OCI-LY7 (cell line): Measurements from ENCODE around the gene TM4SF4. TPM values are rescaled to one million over a fixed set of nuclear protein-coding genes. Genes with fewer than 3 reads are reported as not detected.

Experiments used
- BruUV-seq: library from RNA; stranded (reverse); fragments of 400-500 nt; replicated peaks from 2 replicates; lab custom pipeline; 2021; lab: Mats Ljungman, UMichigan
- CTCF ChIA-PET: fragments of 300-600 bp; sonication (Branson Sonifier 250); formaldehyde crosslinking; loops from one replicate; lab custom pipeline; 2022; ENCODE audit warnings: antibody characterized with exemption; ENCODE audit not compliant: unreplicated experiment; lab: Charles Lee
- POLR2A ChIA-PET: fragments of 300-600 bp; sonication (Branson Sonifier 250); formaldehyde crosslinking; loops from one replicate; lab custom pipeline; 2022; ENCODE audit warnings: antibody characterized with exemption; lab: Charles Lee
- DNase-seq: peaks from one replicate; pipeline ENCODE4 v3.0.0-alpha.2; 2015; ENCODE audit warnings: low spot score
- H2AFZ ChIP-seq: fragments of 200-600 bp; sonication (generic), shearing (Covaris generic); 2 replicates; pipeline ENCODE4 v1.6.1; 2014; ENCODE audit warnings: mild to moderate bottlenecking, antibody characterized with exemption, low read length, moderate library complexity
- H3K27ac ChIP-seq: fragments of 200-600 bp; sonication (generic); 2 replicates; pipeline ENCODE4 v1.5.1; 2014; ENCODE audit warnings: mixed run types, low read depth, mild to moderate bottlenecking, moderate library complexity, low read length, inconsistent platforms; ENCODE audit not compliant: poor library complexity, severe bottlenecking
- H3K36me3 ChIP-seq: fragments of 200-600 bp; sonication (generic); 2 replicates; pipeline ENCODE4 v1.6.1; 2014; ENCODE audit warnings: mild to moderate bottlenecking, antibody characterized with exemption, low read length, moderate library complexity, mixed read lengths; ENCODE audit not compliant: insufficient read depth
- H3K4me1 ChIP-seq: fragments of 200-600 bp; sonication (generic); 2 replicates; pipeline ENCODE4 v1.5.1; 2014; ENCODE audit warnings: mild to moderate bottlenecking, low read length; ENCODE audit not compliant: insufficient read depth, poor library complexity, severe bottlenecking
- H3K4me2 ChIP-seq: fragments of 200-600 bp; sonication (generic); 2 replicates; pipeline ENCODE4 v1.6.1; 2014; ENCODE audit warnings: mild to moderate bottlenecking, low read length
- H3K4me3 ChIP-seq: fragments of 200-600 bp; sonication (generic); 2 replicates; pipeline ENCODE4 v1.5.1; 2014; ENCODE audit warnings: mild to moderate bottlenecking, low read depth, low read length; ENCODE audit not compliant: poor library complexity, severe bottlenecking
- H3K79me2 ChIP-seq: fragments of 200-600 bp; sonication (generic); 2 replicates; pipeline ENCODE4 v1.6.1; 2016; ENCODE audit warnings: low read depth, mild to moderate bottlenecking, low read length, moderate library complexity, mixed read lengths; ENCODE audit not compliant: insufficient read depth
- H3K9me2 ChIP-seq: fragments of 200-600 bp; sonication (generic); 2 replicates; pipeline ENCODE4 v1.6.1; 2016; ENCODE audit warnings: mild to moderate bottlenecking, low read length, mixed read lengths; ENCODE audit not compliant: insufficient read depth
- H3K9me3 ChIP-seq: fragments of 200-600 bp; sonication (generic); 2 replicates; pipeline ENCODE4 v1.6.1; 2014; ENCODE audit warnings: mild to moderate bottlenecking, mixed run types, low read length, mixed read lengths
- H4K20me1 ChIP-seq: fragments of 200-600 bp; sonication (generic); 2 replicates; pipeline ENCODE4 v1.6.1; 2014; ENCODE audit warnings: mild to moderate bottlenecking, antibody characterized with exemption, low read length, moderate library complexity, mixed read lengths; ENCODE audit not compliant: insufficient read depth
- CTCF ChIP-seq: fragments of 200-600 bp; sonication (generic); conservative IDR thresholded peaks from 2 replicates; pipeline ENCODE4 v1.5.1; 2014; ENCODE audit warnings: mild to moderate bottlenecking, antibody characterized with exemption, low read length, moderate library complexity, mixed read lengths
- EZH2phosphoT487 ChIP-seq: fragments of 200-600 bp; sonication (generic); IDR thresholded peaks from 2 replicates; pipeline ENCODE4 v1.6.1; 2018; ENCODE audit warnings: low read depth, borderline replicate concordance, mild to moderate bottlenecking, mixed run types, antibody characterized with exemption, low read length, moderate library complexity, mixed read lengths
- intact Hi-C: fragments of 100-400 bp; cut with micrococcal nuclease; formaldehyde crosslinking; loops from one replicate; pipeline ENCODE4 v1.10.0; 2022; ENCODE audit not compliant: unreplicated experiment
- total RNA-seq, 2 experiments: library from RNA; depleted of rRNA in 1 of 2; stranded (reverse); fragments of >200 nt in 1 of 2; shearing (Covaris generic) in 1 of 2; gene quantifications; 2 replicates each; pipeline ENCODE4 v1.2.3, GENCODE V29; 2014 to 2022

Gene TM4SF4
- total RNA-seq, 2 experiments from 2014 or later, result not detected

- CTCF ChIA-PET, result no interaction called here
Measured at GRCh38 chr3:149450281-149450680, 24.2 kb upstream of the TM4SF4 start.

GRCh38 chr3:149452036-149452435 is 22.5 kb upstream of the TM4SF4 start:
- no peaks in the 10 kb centered on the region for H3K9me2 ChIP-seq
- 0 out of 2 replicates have a peak, but pooled peaks cover 5% of the 10 kb centered on the region for H3K9me3 ChIP-seq
- H2AFZ ChIP-seq, result no peak overlapping the region
- H3K4me2 ChIP-seq, result no peak overlapping the region
- intact Hi-C loops, result no loop called here
- BruUV-seq, result no TSS peak
- no peak overlapping the region for H3K4me3 ChIP-seq
- no peaks in the 10 kb centered on the region for H3K36me3 ChIP-seq
- no peak for TF ChIP-seq CTCF
- no peak for TF ChIP-seq EZH2phosphoT487
- no peak overlapping the region for H3K27ac ChIP-seq
- no peaks in the 10 kb centered on the region for H3K4me1 ChIP-seq
- H3K79me2 ChIP-seq, result no peaks in the 10 kb centered on the region
- no peaks in the 10 kb centered on the region for H4K20me1 ChIP-seq
- CTCF ChIA-PET, result no interaction called here
- peak; percentile 3 for DNase-seq
- POLR2A ChIA-PET, result no interaction called here

More at GRCh38 chr3:149450281-149450680, 24.2 kb upstream of the TM4SF4 start:
- H3K4me1 ChIP-seq, result no peaks in the 10 kb centered on the region
- TF ChIP-seq CTCF, result no peak
- TF ChIP-seq EZH2phosphoT487, result no peak
- H3K36me3 ChIP-seq, result no peaks in the 10 kb centered on the region
- H3K9me2 ChIP-seq, result no peaks in the 10 kb centered on the region
- H3K79me2 ChIP-seq, result no peaks in the 10 kb centered on the region
- no peaks in the 10 kb centered on the region for H4K20me1 ChIP-seq
- intact Hi-C loops, result no loop called here
- POLR2A ChIA-PET, result interaction anchor here (0.5 to 0.9 kb wide), 2 partner anchors 396 to 1096 kb away, joined by 3 read pairs; no protein-coding TSS in a partner anchor
- H3K9me3 ChIP-seq, result 0 out of 2 replicates have a peak, but pooled peaks cover 5% of the 10 kb centered on the region
- H2AFZ ChIP-seq, result no peak overlapping the region
- BruUV-seq, result no TSS peak
- H3K27ac ChIP-seq, result no peak overlapping the region
- H3K4me3 ChIP-seq, result no peak overlapping the region
- no peak overlapping the region for H3K4me2 ChIP-seq
- DNase-seq, result no peak

GRCh38 chr3:149453140-149453805 is 21.2 kb upstream of the TM4SF4 start:
- no peaks in the 10 kb centered on the region for H3K4me1 ChIP-seq
- H3K4me2 ChIP-seq, result no peak overlapping the region
- no peaks in the 10 kb centered on the region for H3K79me2 ChIP-seq
- 0 out of 2 replicates have a peak, but pooled peaks cover 5% of the 10 kb centered on the region for H3K9me3 ChIP-seq
- TF ChIP-seq CTCF (no peak), EZH2phosphoT487 (no peak)
- no peaks in the 10 kb centered on the region for H4K20me1 ChIP-seq
- intact Hi-C loops, result no loop called here
- BruUV-seq, result no TSS peak
- no peaks in the 10 kb centered on the region for H3K9me2 ChIP-seq
- DNase-seq, result no peak
- H3K4me3 ChIP-seq, result no peak overlapping the region
- no peak overlapping the region for H2AFZ ChIP-seq
- ChIA-PET POLR2A (no interaction called here), CTCF (no interaction called here)
- no peak overlapping the region for H3K27ac ChIP-seq
- no peaks in the 10 kb centered on the region for H3K36me3 ChIP-seq
